Adipocyte (in vitro differentiated cells): ENCODE results near the gene IQSEC3.

Experiments
- DNase-seq: peaks from one replicate; pipeline ENCODE4 v3.0.0-alpha.2; 2015; ENCODE audit warnings: low read depth
- H3K27me3 ChIP-seq: replicated peaks from 2 replicates; pipeline ENCODE4 v1.7.0; 2013; ENCODE audit warnings: mild to moderate bottlenecking, low read length, moderate library complexity; ENCODE audit not compliant: control insufficient read depth, insufficient read depth
- H3K36me3 ChIP-seq: 2 replicates; pipeline ENCODE4 v1.7.0; 2013; ENCODE audit warnings: low read length, mild to moderate bottlenecking, moderate library complexity; ENCODE audit not compliant: control insufficient read depth, insufficient read depth, severe bottlenecking
- H3K4me1 ChIP-seq: 2 replicates; pipeline ENCODE4 v1.7.0; 2013; ENCODE audit warnings: mild to moderate bottlenecking, low read length, moderate library complexity; ENCODE audit not compliant: control insufficient read depth, insufficient read depth
- H3K4me3 ChIP-seq: 2 replicates; pipeline ENCODE4 v1.7.0; 2013; ENCODE audit warnings: mild to moderate bottlenecking, low read length, moderate library complexity
- H3K9ac ChIP-seq: 2 replicates; pipeline ENCODE4 v1.7.0; 2013; ENCODE audit warnings: mild to moderate bottlenecking, low read length, moderate library complexity
- H3K9me3 ChIP-seq: 2 replicates; pipeline ENCODE4 v1.7.0; 2013; ENCODE audit warnings: mild to moderate bottlenecking, low read length, moderate library complexity; ENCODE audit not compliant: control insufficient read depth

IQSEC3 gene

GRCh38 chr12:208813-209212 lies 142.2 kb downstream of the IQSEC3 start:
- no peak overlapping the region for H3K4me3 ChIP-seq
- peaks cover 10% of the 10 kb centered on the region for H3K4me1 ChIP-seq
- H3K9me3 ChIP-seq: no peaks in the 10 kb centered on the region
- no peaks in the 10 kb centered on the region for H3K36me3 ChIP-seq
- peaks cover 69% of the 10 kb centered on the region for H3K27me3 ChIP-seq
- H3K9ac ChIP-seq: no peak overlapping the region
- no peak for DNase-seq

- Histone ChIP-seq H3K4me3 (no peak overlapping the region), H3K27me3 (peaks cover 68% of the 10 kb centered on the region), H3K9ac (no peak overlapping the region), H3K9me3 (no peaks in the 10 kb centered on the region), H3K4me1 (peaks cover 10% of the 10 kb centered on the region), H3K36me3 (no peaks in the 10 kb centered on the region)
- DNase-seq: no peak
Measured at GRCh38 chr12:209246-209645, 142.7 kb downstream of the IQSEC3 start.

GRCh38 chr12:209851-210250 lies 143.3 kb downstream of the IQSEC3 start:
- H3K27me3 ChIP-seq: peaks cover 62% of the 10 kb centered on the region
- no peak for DNase-seq
- no peak overlapping the region for H3K4me3 ChIP-seq
- peaks cover 10% of the 10 kb centered on the region for H3K4me1 ChIP-seq
- H3K36me3 ChIP-seq: no peaks in the 10 kb centered on the region
- H3K9ac ChIP-seq: no peak overlapping the region
- H3K9me3 ChIP-seq: no peaks in the 10 kb centered on the region

GRCh38 chr12:210277-211141 lies 143.9 kb downstream of the IQSEC3 start:
- Histone ChIP-seq H3K4me3 (no peak overlapping the region), H3K9ac (no peak overlapping the region), H3K36me3 (no peaks in the 10 kb centered on the region), H3K9me3 (no peaks in the 10 kb centered on the region), H3K4me1 (peaks cover 10% of the 10 kb centered on the region), H3K27me3 (peaks cover 62% of the 10 kb centered on the region)
- DNase-seq: no peak

- peaks cover 62% of the 10 kb centered on the region for H3K27me3 ChIP-seq
- H3K4me1 ChIP-seq: peaks cover 10% of the 10 kb centered on the region
- no peak for DNase-seq
- no peak overlapping the region for H3K9ac ChIP-seq
- H3K9me3 ChIP-seq: no peaks in the 10 kb centered on the region
- H3K4me3 ChIP-seq: no peak overlapping the region
- H3K36me3 ChIP-seq: no peaks in the 10 kb centered on the region
Measured at GRCh38 chr12:211142-211465, 144.5 kb downstream of the IQSEC3 start.

GRCh38 chr12:211639-212414 lies 145.3 kb downstream of the IQSEC3 start:
- Histone ChIP-seq H3K27me3 (peaks cover 59% of the 10 kb centered on the region), H3K36me3 (no peaks in the 10 kb centered on the region), H3K4me1 (peaks cover 10% of the 10 kb centered on the region), H3K9me3 (no peaks in the 10 kb centered on the region), H3K4me3 (no peak overlapping the region), H3K9ac (no peak overlapping the region)
- no peak for DNase-seq

GRCh38 chr12:212415-212714 lies 145.8 kb downstream of the IQSEC3 start:
- H3K9me3 ChIP-seq: no peaks in the 10 kb centered on the region
- no peak overlapping the region for H3K4me3 ChIP-seq
- DNase-seq: no peak
- H3K9ac ChIP-seq: no peak overlapping the region
- H3K27me3 ChIP-seq: peaks cover 58% of the 10 kb centered on the region
- no peaks in the 10 kb centered on the region for H3K36me3 ChIP-seq
- peaks cover 10% of the 10 kb centered on the region for H3K4me1 ChIP-seq

GRCh38 chr12:212715-213526 lies 146.4 kb downstream of the IQSEC3 start:
- H3K4me3 ChIP-seq: no peak overlapping the region
- H3K27me3 ChIP-seq: peaks cover 55% of the 10 kb centered on the region
- H3K9me3 ChIP-seq: no peaks in the 10 kb centered on the region
- peak; percentile 16 for DNase-seq
- H3K9ac ChIP-seq: no peak overlapping the region
- H3K4me1 ChIP-seq: peaks cover 10% of the 10 kb centered on the region
- H3K36me3 ChIP-seq: no peaks in the 10 kb centered on the region

- H3K9ac ChIP-seq: no peak overlapping the region
- no peak for DNase-seq
- peaks cover 10% of the 10 kb centered on the region for H3K4me1 ChIP-seq
- H3K36me3 ChIP-seq: no peaks in the 10 kb centered on the region
- H3K9me3 ChIP-seq: no peaks in the 10 kb centered on the region
- peak overlapping the region; percentile 46 for H3K4me3 ChIP-seq
- peaks cover 59% of the 10 kb centered on the region for H3K27me3 ChIP-seq
Measured at GRCh38 chr12:213527-213932, 147.0 kb downstream of the IQSEC3 start.

- Histone ChIP-seq H3K4me1 (peaks cover 10% of the 10 kb centered on the region), H3K9me3 (no peaks in the 10 kb centered on the region), H3K36me3 (no peaks in the 10 kb centered on the region), H3K4me3 (peak within 1 kb of the TSS; percentile 46), H3K27me3 (peaks cover 56% of the 10 kb centered on the region), H3K9ac (no peak within 1 kb of the TSS)
- no peak for DNase-seq
Measured at GRCh38 chr12:214003-214741, 147.6 kb downstream of the IQSEC3 start, which contains the start of gene SLC6A12. TSS of gene SLC6A12 (minus strand) at chr12:214157. CDS start at chr12:209986, 4,171 bp downstream.
